NOMO-1 (cell line): ENCODE measurements around the gene ZNF143.
"Not testable (repeated sequence)": the region's sequence is repeated elsewhere in the genome, so short reads cannot be mapped to it uniquely, and the experiment has no call there.

Experiments
- DNase-seq, 2 experiments: peaks; one replicate each; lab custom pipeline; 2025; ENCODE audit not compliant: unreplicated experiment in 2 of 2; lab: John Stamatoyannopoulos, UW

ZNF143 gene

DNA sequence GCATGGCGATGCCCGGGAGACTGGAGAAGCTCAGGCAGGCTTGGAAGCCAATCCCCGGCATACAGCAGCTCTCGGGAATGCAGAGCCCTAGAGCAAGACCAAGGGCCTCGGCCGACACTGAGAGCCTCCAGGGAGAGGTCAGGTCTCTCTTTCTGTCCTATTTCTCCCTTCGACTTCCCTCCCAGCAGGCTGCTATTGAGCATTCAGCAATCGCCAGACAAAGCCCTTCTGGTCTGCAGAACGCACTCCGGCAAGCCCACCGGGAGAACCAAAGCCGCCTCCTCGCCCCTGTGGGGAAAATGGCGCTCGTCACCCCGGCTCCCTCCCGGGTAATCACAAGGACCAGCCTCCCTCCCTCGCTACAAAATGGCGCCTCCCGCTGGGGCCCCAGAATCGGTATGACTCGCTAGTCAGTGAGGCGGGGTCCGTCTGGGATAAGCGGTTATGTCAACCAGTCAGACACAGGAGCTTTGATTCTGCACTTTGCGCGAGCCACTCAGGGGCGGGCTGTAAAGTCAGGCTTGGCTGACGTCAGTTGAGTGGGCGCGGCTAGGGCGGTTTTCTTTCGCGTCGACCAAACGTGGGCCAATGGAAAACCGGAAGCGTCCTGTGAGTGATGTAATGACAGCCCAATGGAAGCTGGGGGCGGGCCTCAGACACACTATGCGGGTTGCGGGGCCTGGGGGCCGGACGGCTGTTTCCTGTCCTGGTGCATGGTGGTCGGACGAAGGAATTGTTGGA, at the start of gene ZNF143:
Gene ZNF143 (plus strand): TSS at position 691 of the 741 bp plus-strand sequence. CDS start 10,297 bp downstream, outside the sequence.
- peak; percentile 99 for DNase-seq

DNA sequence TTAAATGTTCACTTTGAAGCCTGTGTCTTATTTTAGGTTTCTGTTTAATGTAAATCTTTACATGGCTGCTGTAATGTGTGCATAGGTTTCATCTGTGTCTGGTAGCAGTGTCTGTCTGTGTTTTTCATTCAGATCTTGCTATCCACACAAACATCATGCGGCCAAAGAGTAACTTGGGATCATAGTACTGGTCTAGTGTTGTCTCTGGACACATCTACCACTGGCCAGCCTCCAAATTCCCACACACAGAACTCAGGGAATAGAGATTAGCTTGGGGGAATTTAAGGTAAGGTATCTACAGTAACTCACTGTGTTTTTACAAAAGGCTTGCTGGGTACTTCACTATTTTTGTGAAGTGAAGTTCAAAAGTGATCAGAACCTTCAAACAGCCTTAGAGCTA, 32.1 kb upstream of the ZNF143 start:
- no peak for DNase-seq

DNA sequence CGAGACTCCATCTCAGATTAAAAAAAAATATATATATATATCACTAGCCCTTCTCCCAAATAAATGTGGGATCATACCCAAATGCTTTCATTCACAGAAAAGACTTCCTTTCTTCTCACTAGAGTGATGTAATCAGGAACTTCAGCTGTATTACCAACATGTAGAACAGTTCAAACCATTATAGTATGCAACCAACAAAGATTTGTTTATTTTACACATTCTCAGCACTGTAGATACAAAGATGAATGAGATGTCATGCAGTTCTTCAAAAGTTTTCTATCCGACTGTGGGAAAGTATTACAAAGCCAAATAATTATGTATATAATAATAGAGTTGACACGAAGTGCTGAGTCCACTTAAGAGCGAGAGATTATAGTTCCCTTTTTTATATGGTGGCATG, 22.2 kb upstream of the ZNF143 start:
- no peak for DNase-seq

DNA sequence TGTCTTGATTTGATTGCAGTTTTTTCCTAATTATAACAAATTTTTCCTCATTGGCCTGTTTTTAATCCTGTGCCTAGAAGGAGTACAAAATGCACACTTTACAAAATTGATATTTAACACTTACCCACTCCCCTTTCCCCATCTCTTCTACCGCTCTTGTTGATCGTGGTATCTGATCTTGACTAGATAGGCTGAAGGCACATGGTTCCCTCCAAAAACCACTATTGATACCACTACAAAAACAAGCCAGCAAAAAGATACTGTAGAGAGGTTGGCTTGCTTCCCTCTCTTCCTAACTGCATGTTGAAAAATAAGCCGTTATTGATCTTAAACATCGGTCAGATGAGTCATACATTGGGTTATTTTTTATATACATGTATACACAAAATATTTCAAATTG, 14.6 kb upstream of the ZNF143 start:
- DNase-seq, result no peak

DNA sequence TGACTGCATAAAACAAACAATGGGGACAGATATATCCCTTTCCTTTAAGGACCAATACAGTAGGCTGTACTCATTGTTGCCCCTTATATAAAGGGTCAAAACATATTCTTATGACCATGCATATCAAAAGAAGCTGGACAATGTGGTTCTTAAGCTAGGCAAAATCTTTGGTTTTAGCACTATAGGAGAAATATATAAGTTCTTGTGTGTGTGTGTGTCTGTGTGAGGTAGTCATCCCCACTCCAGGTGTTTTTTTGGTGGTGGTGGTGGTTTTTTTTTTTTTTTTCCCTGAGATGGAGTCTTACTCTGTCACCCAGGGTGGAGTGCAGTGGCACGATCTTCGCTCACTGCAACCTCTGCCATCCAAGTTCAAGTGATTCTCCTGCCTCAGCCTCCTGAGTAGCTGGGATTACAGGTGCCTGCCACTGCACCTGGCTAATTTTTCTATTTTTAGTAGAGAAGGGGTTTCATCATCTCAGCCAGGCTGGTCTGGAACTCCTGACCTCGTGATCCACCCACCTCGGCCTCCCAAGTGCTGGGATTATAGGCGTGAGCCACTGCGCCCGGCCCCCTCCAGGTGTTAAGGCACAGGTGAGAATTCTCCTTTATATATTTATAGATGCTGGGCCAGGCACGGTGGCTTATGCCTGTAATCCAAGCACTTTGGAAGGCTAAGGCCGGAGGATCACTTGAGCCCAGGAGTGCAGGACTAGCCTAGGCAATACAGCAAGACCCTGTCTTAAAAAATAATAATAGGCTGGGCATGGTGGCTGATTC, 12.0 kb upstream of the ZNF143 start:
- DNase-seq, result no peak

DNA sequence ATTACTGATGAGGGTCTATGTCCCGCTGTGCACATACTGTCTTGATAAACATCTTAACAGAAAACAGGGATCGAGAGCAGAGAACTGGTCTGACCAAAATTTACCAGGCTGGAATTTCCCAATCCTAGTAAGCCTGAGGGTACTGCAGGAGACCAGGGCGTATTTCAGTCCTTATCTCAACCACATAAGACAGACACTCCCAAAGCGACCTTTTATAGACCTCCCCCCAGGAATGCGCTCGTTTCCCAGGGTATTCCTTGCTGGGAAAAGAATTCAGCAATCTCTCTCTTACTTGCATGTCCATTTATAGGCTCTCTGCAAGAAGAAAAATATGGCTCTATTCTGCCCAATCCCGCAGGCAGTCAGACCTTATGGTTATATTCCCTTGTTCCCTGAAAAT, 8.8 kb upstream of the ZNF143 start:
- not testable (repeated sequence) for DNase-seq

DNA sequence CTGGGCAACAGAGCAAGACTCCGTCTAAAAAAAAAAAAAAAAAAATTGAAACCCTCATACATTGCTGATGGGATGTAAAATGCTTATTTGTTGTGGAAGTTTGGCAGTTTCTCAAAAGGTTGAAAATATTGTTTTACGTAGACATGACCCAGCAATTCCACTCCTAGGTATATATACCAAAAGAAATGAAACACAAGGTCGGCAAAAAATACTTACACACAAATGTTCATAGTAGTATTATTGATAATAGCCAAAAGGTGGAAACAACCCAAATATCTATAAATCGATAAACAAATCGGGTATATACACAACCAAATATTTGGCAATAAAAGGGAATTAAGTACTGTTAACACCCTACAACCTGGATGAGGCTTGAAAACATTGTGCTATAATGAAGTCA, 5.1 kb upstream of the ZNF143 start:
- no peak for DNase-seq

DNA sequence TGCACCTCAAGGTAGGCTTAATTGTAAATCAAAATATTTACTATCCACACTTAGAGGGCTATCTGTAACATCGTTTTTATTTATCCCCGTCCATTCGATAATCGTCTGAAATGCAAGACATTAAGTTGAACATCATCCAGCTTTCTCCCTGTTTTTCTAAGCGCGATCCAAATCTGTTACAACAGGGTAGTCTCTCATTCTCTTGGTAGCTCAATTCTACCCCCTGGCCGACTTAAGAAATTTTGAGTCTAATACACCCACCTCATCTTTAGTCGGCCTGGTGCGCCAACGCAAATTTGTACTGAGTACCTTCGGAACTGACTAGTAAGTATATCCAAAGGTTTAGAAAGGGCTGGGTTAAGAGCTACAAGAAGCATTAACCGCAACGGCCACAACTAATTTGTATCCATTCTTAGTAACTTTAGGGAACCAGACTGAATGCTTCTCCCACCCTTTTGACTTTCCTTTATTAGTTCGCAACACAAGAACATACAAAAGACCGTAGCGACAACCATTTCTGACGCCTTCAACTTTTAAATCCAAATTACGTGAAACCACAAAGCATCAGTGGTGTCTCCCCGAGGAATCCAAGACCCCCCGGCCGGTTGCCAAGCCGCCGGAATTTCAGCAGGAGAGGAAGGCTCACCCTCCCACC, 1.0 kb upstream of the ZNF143 start:
- DNase-seq, result peak; percentile 26 to 59

DNA sequence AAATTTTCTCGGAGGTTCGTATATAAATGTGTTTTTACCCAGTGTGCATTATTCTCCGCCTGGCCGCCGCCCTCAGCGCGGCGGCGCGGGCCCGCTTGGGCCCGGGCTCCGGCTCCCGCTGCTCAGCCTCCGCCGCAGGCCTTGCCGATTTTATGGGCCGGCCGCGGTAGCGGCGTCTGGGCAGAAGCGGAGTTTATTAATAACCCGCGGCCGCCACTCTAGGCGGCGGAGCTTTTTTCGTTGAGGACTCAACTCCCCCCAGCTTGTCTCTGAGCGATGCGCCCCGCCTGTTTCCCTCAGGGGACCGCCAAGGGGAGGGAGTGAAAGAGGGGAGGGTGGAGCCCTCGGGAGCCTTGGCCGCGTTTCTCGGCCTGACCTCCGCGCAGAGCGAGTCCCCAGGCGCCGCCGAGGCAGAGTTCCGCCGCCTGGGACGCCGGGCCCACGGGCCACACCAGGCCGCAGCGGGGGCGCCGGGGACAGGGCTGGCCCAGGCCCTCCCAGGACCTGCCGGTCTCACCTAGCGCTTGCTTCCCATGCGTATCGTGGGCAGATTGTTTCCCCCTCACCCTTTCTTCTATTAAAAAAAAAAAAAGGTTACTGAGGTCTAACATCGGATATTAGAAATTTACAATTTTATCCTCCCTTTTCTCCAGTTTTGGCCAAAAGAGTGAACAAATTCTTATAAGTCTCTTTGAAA, 399 bp downstream of the ZNF143 start:
- peak; percentile 79 to 87 for DNase-seq

DNA sequence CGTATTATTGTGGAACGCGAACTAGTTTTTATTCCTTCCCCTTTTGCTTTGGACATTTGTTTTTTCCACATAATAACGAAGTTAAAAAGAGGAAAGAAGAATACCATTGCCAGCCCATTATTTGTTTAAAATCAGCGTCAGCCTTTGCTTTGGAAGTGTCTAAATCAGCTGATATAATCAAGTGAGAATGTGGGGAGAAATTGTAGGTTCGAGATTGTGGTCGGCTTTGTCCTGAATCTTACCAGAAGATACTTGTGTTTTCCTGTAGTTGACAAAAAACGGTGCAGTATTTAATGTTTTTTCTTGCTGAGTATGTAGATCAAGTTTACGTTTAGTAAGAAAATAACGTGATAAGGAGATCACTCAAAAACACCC, 935 bp downstream of the ZNF143 start:
- DNase-seq, result peak in 1 of 2 experiments; percentile 48

DNA sequence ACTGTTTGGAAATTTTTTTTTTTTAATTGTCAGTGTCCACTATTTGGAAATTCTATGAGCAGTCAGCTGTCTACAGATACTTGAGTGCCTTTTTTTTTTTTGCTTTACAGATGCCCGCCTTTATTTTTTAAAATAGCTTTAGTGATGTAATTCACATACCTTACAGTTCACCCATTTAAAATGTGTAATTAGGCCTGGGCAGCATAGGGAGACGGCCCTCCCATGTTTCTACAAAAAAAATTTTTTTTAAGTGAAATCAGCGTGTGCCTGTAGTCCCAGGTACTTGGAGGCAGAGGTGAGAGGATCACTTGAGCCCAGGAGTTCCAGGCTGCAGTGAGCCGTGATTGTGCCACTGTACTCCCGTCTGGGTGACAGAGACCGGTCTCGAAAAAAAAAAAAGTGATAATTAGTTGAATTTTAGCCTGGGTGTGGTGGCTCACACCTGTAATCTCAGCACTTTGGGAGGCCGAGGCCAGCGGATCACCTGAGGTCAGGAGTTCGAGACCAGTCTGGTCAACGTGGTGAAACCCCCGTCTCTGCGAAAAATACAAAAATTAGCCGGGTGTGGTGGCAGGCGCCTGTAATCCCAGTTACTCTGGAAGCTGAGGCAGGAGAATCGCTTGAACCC, 1.5 kb downstream of the ZNF143 start:
- peak in 1 of 2 experiments; percentile 6 for DNase-seq

DNA sequence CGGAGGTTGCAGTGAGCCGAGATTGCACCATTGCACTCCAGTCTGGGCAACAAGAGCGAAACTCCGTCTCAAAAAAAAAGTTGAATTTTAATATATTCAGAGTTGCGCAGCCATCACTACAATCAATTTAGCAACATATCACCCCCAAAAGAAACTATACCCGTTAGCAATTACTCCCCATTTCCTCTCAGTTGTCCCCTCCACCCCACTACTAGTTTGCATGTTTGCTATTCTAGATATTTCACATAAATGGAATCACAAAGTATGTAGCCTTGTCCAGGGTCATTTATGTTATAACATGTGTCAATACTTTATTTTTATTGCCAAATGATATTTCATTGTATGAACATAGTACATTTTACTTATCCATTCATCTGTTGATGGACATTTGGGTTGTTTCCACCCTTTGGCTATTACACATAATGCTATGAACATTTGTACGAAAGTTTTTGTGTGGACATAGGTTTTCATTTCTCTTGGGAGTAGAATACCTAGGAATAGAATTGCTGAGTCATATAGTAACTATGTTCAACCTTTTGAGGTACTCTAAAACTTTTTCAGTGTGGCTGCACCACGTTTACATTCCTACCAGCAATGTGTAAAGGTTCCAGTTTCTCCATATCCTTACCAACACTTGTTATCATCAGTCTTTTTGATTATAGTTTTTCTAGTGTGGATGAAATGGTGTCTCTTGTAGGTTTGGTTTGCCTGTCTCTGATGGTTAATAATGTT, 2.2 kb downstream of the ZNF143 start:
- DNase-seq, result no peak

DNA sequence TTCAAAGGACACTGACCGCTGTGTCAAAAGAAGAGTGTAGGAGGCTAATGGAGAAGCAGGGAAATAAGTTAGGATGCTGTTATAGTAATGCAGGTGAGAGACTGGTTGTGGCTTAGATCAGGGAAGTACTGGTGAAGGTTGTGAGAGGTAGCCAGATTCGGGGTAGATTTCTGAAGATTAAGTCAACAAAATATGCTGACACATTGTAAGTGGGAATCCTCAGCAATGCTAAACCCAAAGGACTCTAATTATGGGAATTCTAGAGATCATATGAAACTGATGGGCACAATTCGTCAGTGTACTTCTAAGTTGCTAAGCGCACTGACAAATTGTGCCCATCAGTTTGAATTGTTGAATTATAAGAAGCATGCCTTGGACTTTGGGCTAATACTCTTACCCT, 10.0 kb downstream of the ZNF143 start:
- DNase-seq, result no peak

DNA sequence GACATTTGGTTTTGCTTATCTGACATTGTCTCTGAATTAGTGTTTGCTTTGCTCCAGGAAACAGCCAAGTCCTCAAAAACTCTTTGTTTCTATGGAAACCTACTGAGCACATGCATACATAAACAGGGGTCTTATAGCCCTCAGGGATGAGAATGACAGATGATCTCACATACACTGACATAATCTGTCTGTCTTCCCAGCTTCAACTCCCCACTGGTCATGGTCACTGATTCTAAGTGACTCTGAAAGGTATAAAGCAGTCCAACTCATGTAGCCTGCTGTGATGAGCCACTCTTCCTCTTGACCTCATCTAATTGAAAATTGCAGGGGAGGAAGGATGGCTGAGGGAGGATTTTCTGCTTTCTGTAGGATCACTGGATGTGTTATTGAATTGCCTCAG, 12.6 kb downstream of the ZNF143 start:
- no peak for DNase-seq

DNA sequence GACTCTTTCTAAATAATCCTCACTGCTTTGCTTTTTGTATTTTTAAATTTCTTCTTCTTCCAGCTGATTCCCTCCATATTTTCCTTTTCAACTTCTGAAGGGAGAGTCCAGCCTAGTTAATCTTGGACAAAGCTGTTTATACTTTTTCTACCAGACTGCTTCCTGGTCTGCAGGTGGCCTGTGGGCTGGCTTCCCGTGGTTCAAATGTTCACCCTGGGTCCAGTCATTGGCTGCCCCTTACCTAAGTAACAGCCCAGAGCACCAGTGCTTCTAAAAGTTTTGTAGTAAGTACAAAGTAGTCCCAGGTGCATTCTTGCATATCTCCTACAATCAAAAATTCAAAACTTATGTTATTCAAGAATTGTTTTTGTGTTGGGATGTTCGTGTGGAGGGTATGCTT, 19.1 kb downstream of the ZNF143 start:
- no peak for DNase-seq

DNA sequence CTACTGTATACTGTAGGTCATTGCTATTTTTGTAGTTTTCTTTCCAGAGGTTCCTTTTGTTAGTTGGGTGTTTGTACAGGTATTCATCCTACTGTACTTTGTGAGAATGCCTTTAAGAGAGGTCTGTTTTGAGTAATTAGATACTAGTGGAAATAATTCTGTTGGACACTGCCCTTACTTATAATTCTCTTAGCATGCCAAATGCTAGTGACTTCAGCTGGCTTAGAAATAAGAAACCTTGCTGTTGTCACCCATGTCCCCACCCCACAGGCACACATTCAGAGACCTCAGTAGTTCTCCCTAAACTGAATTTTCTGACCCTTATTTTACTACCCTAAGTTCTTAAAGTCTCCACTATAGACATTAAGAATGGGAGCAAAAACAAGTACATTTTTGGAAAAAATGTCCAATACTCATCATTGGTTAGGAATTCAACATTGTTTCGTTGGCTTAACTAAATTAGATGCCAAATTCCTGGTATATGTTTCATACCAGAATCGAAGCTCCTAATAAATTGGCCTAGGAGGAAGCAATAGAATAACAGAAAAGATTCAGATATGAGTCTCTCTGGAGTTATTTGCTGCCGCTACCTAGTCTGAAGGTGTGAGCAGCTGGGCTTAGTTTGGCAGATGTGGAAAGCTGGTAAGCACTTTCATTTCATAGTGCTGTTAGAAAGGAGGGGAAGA, 28.4 kb downstream of the ZNF143 start:
- no peak for DNase-seq

DNA sequence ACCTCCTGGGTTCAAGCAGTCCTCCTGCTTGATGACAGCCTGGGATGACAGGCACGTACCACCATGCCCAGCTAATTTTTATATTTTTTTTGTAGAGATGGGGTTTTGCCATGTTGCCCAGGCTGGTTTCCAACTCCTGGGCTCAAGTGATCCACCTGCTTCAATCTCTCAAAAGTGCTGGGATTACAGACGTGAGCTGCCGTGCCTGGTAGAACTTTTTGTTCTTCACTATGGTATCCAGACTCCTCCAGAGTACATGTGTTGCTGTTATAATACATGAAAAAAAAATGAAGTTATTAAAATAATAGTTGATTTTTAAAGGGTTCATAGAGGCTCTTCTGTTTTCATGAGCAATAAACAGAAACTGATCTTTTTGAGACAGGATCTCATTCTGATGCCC, 29.6 kb downstream of the ZNF143 start:
- no peak for DNase-seq

DNA sequence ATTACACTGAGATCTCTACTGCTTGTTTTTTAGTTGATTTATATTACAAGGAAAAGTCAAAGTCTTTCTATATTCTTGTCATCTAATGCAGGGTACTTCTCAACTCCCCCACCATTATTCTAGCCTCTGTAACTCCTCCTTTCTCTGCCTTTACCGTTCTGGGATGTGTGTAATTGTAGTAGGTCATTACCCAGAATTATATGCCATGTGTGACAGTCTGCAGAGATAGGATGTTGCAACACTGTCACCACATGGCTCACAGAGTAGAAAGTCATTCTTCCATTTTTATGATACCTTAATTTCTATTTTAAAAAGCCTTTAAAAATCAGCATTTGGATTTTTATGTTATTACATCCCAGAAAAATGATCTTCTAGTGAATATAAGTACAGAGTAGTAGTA, 32.7 kb downstream of the ZNF143 start:
- peak in 1 of 2 experiments; percentile 51 for DNase-seq

DNA sequence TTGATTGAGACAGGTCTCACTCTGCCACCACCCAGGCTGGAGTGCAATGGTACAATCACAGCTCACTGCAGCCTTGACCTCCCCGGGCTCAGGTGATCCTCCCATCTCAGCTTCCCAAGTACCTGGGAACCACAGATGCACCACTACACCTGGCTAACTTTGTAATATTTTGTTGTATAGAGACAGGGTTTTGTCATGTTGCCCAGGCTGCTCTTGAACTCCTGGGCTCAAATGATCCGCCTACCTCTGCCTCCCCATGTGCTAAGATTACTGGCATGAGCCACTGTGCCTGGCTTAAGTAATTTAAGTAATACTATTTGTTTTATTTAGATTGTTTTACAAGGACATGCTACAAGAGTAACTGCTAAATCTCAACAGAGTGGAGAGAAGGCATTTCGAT, 33.5 kb downstream of the ZNF143 start:
- no peak for DNase-seq
